ENCODE data around the gene PTPMT1.
"Not testable (repeated sequence)": the region's sequence is repeated elsewhere in the genome, so short reads cannot be mapped to it uniquely, and the experiment has no call there.

Gene PTPMT1

GRCh38 chr11:47564366-47564765 lies 1.0 kb upstream of the PTPMT1 start:
- WGBS (ENCODE audit: insufficient coverage): 99% methylated on average over 7 of the region's 10 CpGs
- not testable (repeated sequence) for H3K36me3 ChIP-seq (ENCODE audit: control insufficient read depth in 4 of 4, insufficient read depth in 4 of 4, low read length in 3 of 4); H3K27ac ChIP-seq (ENCODE audit: insufficient read depth in 1 of 2, low read depth in 1 of 2, low read length in 2 of 2, poor library complexity in 1 of 2, severe bottlenecking in 2 of 2); H3K27me3 ChIP-seq (replicated peaks in 2 of 5; ENCODE audit: control insufficient read depth in 4 of 5, insufficient read depth in 5 of 5, low read length in 4 of 5); H3K9me3 ChIP-seq (ENCODE audit: control extremely low read depth in 1 of 5, control insufficient read depth in 4 of 5, insufficient read depth in 2 of 5, low read depth in 1 of 5, low read length in 4 of 5); DNase-seq
- POLR2A ChIA-PET: interaction anchor here (0.6 to 0.9 kb wide), 2 partner anchors 11 to 1287 kb away, joined by 4 read pairs; no protein-coding TSS in a partner anchor
- CTCF ChIA-PET: interaction anchor here (0.9 to 4.0 kb wide), 9 partner anchors 8 to 55 kb away, joined by 3 to 23 read pairs (median 4); partner anchors contain the start of gene CELF1
- H3K4me1 ChIP-seq (ENCODE audit: control extremely low read depth in 1 of 4, control insufficient read depth in 4 of 4, insufficient read depth in 4 of 4, low read length in 3 of 4): peaks cover 6 to 16% (median 14%) of the 10 kb centered on the region in 4 experiments
- peak overlapping the region in 3 of 7 experiments; percentile 77 to 90 (median 83) for H3K4me3 ChIP-seq (ENCODE audit: control insufficient read depth in 1 of 7, extremely low read depth in 1 of 7, insufficient read depth in 4 of 7, low read depth in 2 of 7, low read length in 6 of 7)

- CTCF ChIA-PET: interaction anchor here (0.9 to 4.0 kb wide), 9 partner anchors 8 to 55 kb away, joined by 3 to 23 read pairs (median 4); partner anchors contain the start of gene CELF1
- Histone ChIP-seq H3K9me3 (ENCODE audit: control extremely low read depth in 1 of 5, control insufficient read depth in 4 of 5, insufficient read depth in 2 of 5, low read depth in 1 of 5, low read length in 4 of 5) (no peaks in the 10 kb centered on the region), H3K4me3 (ENCODE audit: control insufficient read depth in 1 of 7, extremely low read depth in 1 of 7, insufficient read depth in 4 of 7, low read depth in 2 of 7, low read length in 6 of 7) (peak overlapping the region; percentile 19 to 93 (median 83)), H3K27ac (ENCODE audit: insufficient read depth in 1 of 2, low read depth in 1 of 2, low read length in 2 of 2, poor library complexity in 1 of 2, severe bottlenecking in 2 of 2) (peak overlapping the region; percentile 80 to 90), H3K4me1 (ENCODE audit: control extremely low read depth in 1 of 4, control insufficient read depth in 4 of 4, insufficient read depth in 4 of 4, low read length in 3 of 4) (peaks cover 6 to 16% (median 14%) of the 10 kb centered on the region in 4 experiments), H3K27me3 (replicated peaks in 2 of 5; ENCODE audit: control insufficient read depth in 4 of 5, insufficient read depth in 5 of 5, low read length in 4 of 5) (no peaks in the 10 kb centered on the region), H3K36me3 (ENCODE audit: control insufficient read depth in 4 of 4, insufficient read depth in 4 of 4, low read length in 3 of 4) (peaks cover 0 to 15% (median 7%) of the 10 kb centered on the region in 4 experiments)
- WGBS (ENCODE audit: insufficient coverage): 0% methylated on average over 7 of the region's 11 CpGs
- POLR2A ChIA-PET: interaction anchor here (0.6 to 1.7 kb wide), 4 partner anchors 12 to 1288 kb away, joined by 3 to 11 read pairs (median 4); no protein-coding TSS in a partner anchor
- no peak for DNase-seq
Observed at GRCh38 chr11:47564933-47565339, 463 bp upstream of the PTPMT1 start.

GRCh38 chr11:47566149-47566698 lies 825 bp downstream of the PTPMT1 start:
- Histone ChIP-seq H3K27me3 (replicated peaks in 2 of 5; ENCODE audit: control insufficient read depth in 4 of 5, insufficient read depth in 5 of 5, low read length in 4 of 5) (no peaks in the 10 kb centered on the region), H3K27ac (ENCODE audit: insufficient read depth in 1 of 2, low read depth in 1 of 2, low read length in 2 of 2, poor library complexity in 1 of 2, severe bottlenecking in 2 of 2) (peak overlapping the region; percentile 80 to 90), H3K9me3 (ENCODE audit: control extremely low read depth in 1 of 5, control insufficient read depth in 4 of 5, insufficient read depth in 2 of 5, low read depth in 1 of 5, low read length in 4 of 5) (no peaks in the 10 kb centered on the region), H3K4me1 (ENCODE audit: control extremely low read depth in 1 of 4, control insufficient read depth in 4 of 4, insufficient read depth in 4 of 4, low read length in 3 of 4) (peaks cover 6 to 16% (median 14%) of the 10 kb centered on the region in 4 experiments), H3K4me3 (ENCODE audit: control insufficient read depth in 1 of 7, extremely low read depth in 1 of 7, insufficient read depth in 4 of 7, low read depth in 2 of 7, low read length in 6 of 7) (peak overlapping the region; percentile 19 to 93 (median 83)), H3K36me3 (ENCODE audit: control insufficient read depth in 4 of 4, insufficient read depth in 4 of 4, low read length in 3 of 4) (peaks cover 0 to 27% (median 16%) of the 10 kb centered on the region in 4 experiments)
- peak in 2 of 3 donors; percentile 34 to 41 for DNase-seq
- ChIA-PET POLR2A (interaction anchor here (0.6 to 1.7 kb wide), 2 partner anchors 11 to 59 kb away, joined by 7 to 11 read pairs; no protein-coding TSS in a partner anchor), CTCF (interaction anchor here (0.8 to 4.0 kb wide), 5 partner anchors 10 to 50 kb away, joined by 3 to 23 read pairs (median 7); partner anchors contain the start of gene CELF1)
- 7% methylated on average over 12 of the region's 17 CpGs for WGBS (ENCODE audit: insufficient coverage)

DNA sequence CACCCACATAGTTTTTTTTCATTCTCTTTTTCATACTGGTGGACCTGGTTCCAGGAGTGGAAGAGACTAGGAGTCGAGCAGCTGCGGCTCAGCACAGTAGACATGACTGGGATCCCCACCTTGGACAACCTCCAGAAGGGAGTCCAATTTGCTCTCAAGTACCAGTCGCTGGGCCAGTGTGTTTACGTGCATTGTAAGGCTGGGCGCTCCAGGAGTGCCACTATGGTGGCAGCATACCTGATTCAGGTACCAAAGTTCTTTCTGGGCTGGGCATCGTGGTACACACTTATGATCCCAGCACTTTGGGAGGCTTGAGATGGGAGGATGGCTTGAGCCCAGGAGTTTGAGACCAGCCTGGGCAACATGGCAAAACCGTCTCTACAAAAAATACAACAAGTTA lies 4.2 kb downstream of the PTPMT1 start:
- WGBS (ENCODE audit: insufficient coverage): 98% methylated on average over 4 of the region's 7 CpGs

GRCh38 chr11:47570651-47571356 lies 5.4 kb downstream of the PTPMT1 start:
- WGBS (ENCODE audit: insufficient coverage): 82% methylated on average over 3 of the region's 3 CpGs
- H3K36me3 ChIP-seq (ENCODE audit: control insufficient read depth in 4 of 4, insufficient read depth in 4 of 4, low read length in 3 of 4): peaks cover 23 to 59% (median 43%) of the 10 kb centered on the region in 4 experiments
- H3K27me3 ChIP-seq (replicated peaks in 2 of 5; ENCODE audit: control insufficient read depth in 4 of 5, insufficient read depth in 5 of 5, low read length in 4 of 5): no peaks in the 10 kb centered on the region
- no peak overlapping the region for H3K27ac ChIP-seq (ENCODE audit: insufficient read depth in 1 of 2, low read depth in 1 of 2, low read length in 2 of 2, poor library complexity in 1 of 2, severe bottlenecking in 2 of 2)
- H3K4me3 ChIP-seq (ENCODE audit: control insufficient read depth in 1 of 7, extremely low read depth in 1 of 7, insufficient read depth in 4 of 7, low read depth in 2 of 7, low read length in 6 of 7): no peak overlapping the region
- H3K9me3 ChIP-seq (ENCODE audit: control extremely low read depth in 1 of 5, control insufficient read depth in 4 of 5, insufficient read depth in 2 of 5, low read depth in 1 of 5, low read length in 4 of 5): no peaks in the 10 kb centered on the region
- CTCF ChIA-PET: interaction anchor here (1.4 to 1.5 kb wide), 2 partner anchors 61 to 92 kb away, joined by 3 read pairs; no protein-coding TSS in a partner anchor
- POLR2A ChIA-PET: no interaction called here
- H3K4me1 ChIP-seq (ENCODE audit: control extremely low read depth in 1 of 4, control insufficient read depth in 4 of 4, insufficient read depth in 4 of 4, low read length in 3 of 4): peaks cover 3 to 8% (median 7%) of the 10 kb centered on the region in 4 experiments
- no peak for DNase-seq

More for the DNA sequence above, 4.2 kb downstream of the PTPMT1 start:
- no peaks in the 10 kb centered on the region for H3K27me3 ChIP-seq (replicated peaks in 2 of 5; ENCODE audit: control insufficient read depth in 4 of 5, insufficient read depth in 5 of 5, low read length in 4 of 5)
- DNase-seq: no peak
- no peak overlapping the region for H3K4me3 ChIP-seq (ENCODE audit: control insufficient read depth in 1 of 7, extremely low read depth in 1 of 7, insufficient read depth in 4 of 7, low read depth in 2 of 7, low read length in 6 of 7)
- H3K4me1 ChIP-seq (ENCODE audit: control extremely low read depth in 1 of 4, control insufficient read depth in 4 of 4, insufficient read depth in 4 of 4, low read length in 3 of 4): peaks cover 5 to 15% (median 13%) of the 10 kb centered on the region in 4 experiments
- peaks cover 19 to 54% (median 39%) of the 10 kb centered on the region in 4 experiments for H3K36me3 ChIP-seq (ENCODE audit: control insufficient read depth in 4 of 4, insufficient read depth in 4 of 4, low read length in 3 of 4)
- POLR2A ChIA-PET: no interaction called here
- H3K27ac ChIP-seq (ENCODE audit: insufficient read depth in 1 of 2, low read depth in 1 of 2, low read length in 2 of 2, poor library complexity in 1 of 2, severe bottlenecking in 2 of 2): no peak overlapping the region
- CTCF ChIA-PET: interaction anchor here (0.9 to 1.4 kb wide), 4 partner anchors 16 to 91 kb away, joined by 3 read pairs; partner anchors contain the start of gene CELF1
- no peaks in the 10 kb centered on the region for H3K9me3 ChIP-seq (ENCODE audit: control extremely low read depth in 1 of 5, control insufficient read depth in 4 of 5, insufficient read depth in 2 of 5, low read depth in 1 of 5, low read length in 4 of 5)

- Histone ChIP-seq H3K9me3 (ENCODE audit: control extremely low read depth in 1 of 5, control insufficient read depth in 4 of 5, insufficient read depth in 2 of 5, low read depth in 1 of 5, low read length in 4 of 5) (no peaks in the 10 kb centered on the region), H3K27ac (ENCODE audit: insufficient read depth in 1 of 2, low read depth in 1 of 2, low read length in 2 of 2, poor library complexity in 1 of 2, severe bottlenecking in 2 of 2) (no peak overlapping the region), H3K36me3 (ENCODE audit: control insufficient read depth in 4 of 4, insufficient read depth in 4 of 4, low read length in 3 of 4) (peaks cover 24 to 62% (median 44%) of the 10 kb centered on the region in 4 experiments), H3K4me3 (ENCODE audit: control insufficient read depth in 1 of 7, extremely low read depth in 1 of 7, insufficient read depth in 4 of 7, low read depth in 2 of 7, low read length in 6 of 7) (no peak overlapping the region), H3K4me1 (ENCODE audit: control extremely low read depth in 1 of 4, control insufficient read depth in 4 of 4, insufficient read depth in 4 of 4, low read length in 3 of 4) (peaks cover 3 to 8% (median 5%) of the 10 kb centered on the region in 4 experiments), H3K27me3 (replicated peaks in 2 of 5; ENCODE audit: control insufficient read depth in 4 of 5, insufficient read depth in 5 of 5, low read length in 4 of 5) (no peaks in the 10 kb centered on the region)
- no peak for DNase-seq
- POLR2A ChIA-PET: no interaction called here
- CTCF ChIA-PET: interaction anchor here (1.5 kb wide), 1 partner anchor 62 kb away, joined by 3 read pairs; no protein-coding TSS in a partner anchor
- 94% methylated on average over 3 of the region's 4 CpGs for WGBS (ENCODE audit: insufficient coverage)
Observed at GRCh38 chr11:47571357-47571729, 5.9 kb downstream of the PTPMT1 start.

All from common myeloid progenitor, CD34-positive (primary cell).